ENCODE results near the gene HOXB2.
A peak's percentile ranks its signal among the peaks of the same experiment; 100 is the strongest.

The HOXB2 gene

GRCh38 chr17:48587276-48588073 is 42.6 kb upstream of the HOXB2 start (continued):
- TF ChIP-seq ZNF214 (tag by site-specific recombination; IDR thresholded peaks at IDR 0.05; ENCODE audit: borderline replicate concordance), result no peak
- peak; percentile 87 for TF ChIP-seq ZNF18 (tag by site-specific recombination; IDR thresholded peaks at IDR 0.05)
- no peak for TF ChIP-seq BCL11B (tag by site-specific recombination; IDR thresholded peaks at IDR 0.05; ENCODE audit: low read depth)
- peak; percentile 37; the same call in 1 of the 2 replicates for TF ChIP-seq ZNF2 (tag by site-specific recombination; IDR thresholded peaks at IDR 0.05)
- no peak; the same call in 1 of the 2 replicates for TF ChIP-seq ZNF394 (tag by site-specific recombination; IDR thresholded peaks at IDR 0.05; ENCODE audit: borderline replicate concordance)
- no peak for TF ChIP-seq ELK4 (IDR thresholded peaks at IDR 0.05; ENCODE audit: borderline replicate concordance, low read depth, low read length)
- TF ChIP-seq TRIM28 (IDR thresholded peaks at IDR 0.05; ENCODE audit: borderline replicate concordance, low read length), result no peak
- no peak for TF ChIP-seq ZNF133 (tag by site-specific recombination; IDR thresholded peaks at IDR 0.05)
- peak; percentile 67 for TF ChIP-seq SP7 (tag by site-specific recombination; IDR thresholded peaks at IDR 0.05)
- TF ChIP-seq CTCF (tag by site-specific recombination; IDR thresholded peaks at IDR 0.05), result no peak
- TF ChIP-seq ZNF571 (tag by site-specific recombination; IDR thresholded peaks at IDR 0.05), result no peak
- peak; percentile 85 for TF ChIP-seq PRDM4 (tag by site-specific recombination; IDR thresholded peaks at IDR 0.05)
- TF ChIP-seq ZNF639 (tag by site-specific recombination; IDR thresholded peaks at IDR 0.05), result no peak
- peak; percentile 53; the same call in 1 of the 2 replicates for TF ChIP-seq KLF10 (tag by site-specific recombination; IDR thresholded peaks at IDR 0.05)
- no peak for TF ChIP-seq ZNF202 (tag by site-specific recombination; IDR thresholded peaks at IDR 0.05; ENCODE audit: borderline replicate concordance)
- no peak for TF ChIP-seq ZNF548 (tag by site-specific recombination; IDR thresholded peaks at IDR 0.05)
- no peak for TF ChIP-seq ZSCAN23 (tag by site-specific recombination; IDR thresholded peaks at IDR 0.05)
- no peak for TF ChIP-seq ZNF248 (tag by site-specific recombination; IDR thresholded peaks at IDR 0.05)
- TF ChIP-seq ZNF623 (tag by site-specific recombination; IDR thresholded peaks at IDR 0.05), result no peak
- TF ChIP-seq ZBTB48 (tag by site-specific recombination; IDR thresholded peaks at IDR 0.05), result peak; percentile 64; the same call in 1 of the 2 replicates
- no peak for TF ChIP-seq SALL2 (tag by site-specific recombination; IDR thresholded peaks at IDR 0.05; ENCODE audit: borderline replicate concordance)
- TF ChIP-seq INSM2 (tag by site-specific recombination; IDR thresholded peaks at IDR 0.05), result no peak
- TF ChIP-seq ZNF341 (tag by site-specific recombination; IDR thresholded peaks at IDR 0.05; ENCODE audit: low read depth), result peak; percentile 50
- TF ChIP-seq ZIC2 (tag by site-specific recombination; IDR thresholded peaks at IDR 0.05), result peak; percentile 99
- no peak; the same call in 1 of the 2 replicates for TF ChIP-seq GLI2 (tag by site-specific recombination; IDR thresholded peaks at IDR 0.05; ENCODE audit: borderline replicate concordance, low read depth)
- TF ChIP-seq ZNF24 (tag by site-specific recombination; IDR thresholded peaks at IDR 0.05), result no peak
- no peak for TF ChIP-seq RBAK (tag by site-specific recombination; IDR thresholded peaks at IDR 0.05)
- TF ChIP-seq EGR2 (tag by site-specific recombination; IDR thresholded peaks at IDR 0.05; ENCODE audit: low read depth), result no peak
- TF ChIP-seq ZNF335 (tag by site-specific recombination; conservative IDR thresholded peaks at IDR 0.05), result peak; percentile 74
- no peak for TF ChIP-seq ZNF302 (tag by site-specific recombination; IDR thresholded peaks at IDR 0.05; ENCODE audit: low read depth)
